Fibroblast of skin of right biceps (primary cell): ENCODE measurements around the gene TMED4.

Source experiments
- DNase-seq: peaks from one replicate; pipeline ENCODE4 v3.0.0-alpha.2; 2013

The TMED4 gene

GRCh38 chr7:44581879-44582603, at the start of gene TMED4:
Gene TMED4 (minus strand): TSS chr7:44582231. CDS start chr7:44582206, 25 bp downstream.
- DNase-seq, result peak; percentile 98

- DNase-seq, result no peak
These were observed 49.6 kb upstream of the TMED4 start for GRCh38 chr7:44631458-44632115.

- DNase-seq, result no peak
These were observed 48.9 kb upstream of the TMED4 start for GRCh38 chr7:44630792-44631457.

DNA sequence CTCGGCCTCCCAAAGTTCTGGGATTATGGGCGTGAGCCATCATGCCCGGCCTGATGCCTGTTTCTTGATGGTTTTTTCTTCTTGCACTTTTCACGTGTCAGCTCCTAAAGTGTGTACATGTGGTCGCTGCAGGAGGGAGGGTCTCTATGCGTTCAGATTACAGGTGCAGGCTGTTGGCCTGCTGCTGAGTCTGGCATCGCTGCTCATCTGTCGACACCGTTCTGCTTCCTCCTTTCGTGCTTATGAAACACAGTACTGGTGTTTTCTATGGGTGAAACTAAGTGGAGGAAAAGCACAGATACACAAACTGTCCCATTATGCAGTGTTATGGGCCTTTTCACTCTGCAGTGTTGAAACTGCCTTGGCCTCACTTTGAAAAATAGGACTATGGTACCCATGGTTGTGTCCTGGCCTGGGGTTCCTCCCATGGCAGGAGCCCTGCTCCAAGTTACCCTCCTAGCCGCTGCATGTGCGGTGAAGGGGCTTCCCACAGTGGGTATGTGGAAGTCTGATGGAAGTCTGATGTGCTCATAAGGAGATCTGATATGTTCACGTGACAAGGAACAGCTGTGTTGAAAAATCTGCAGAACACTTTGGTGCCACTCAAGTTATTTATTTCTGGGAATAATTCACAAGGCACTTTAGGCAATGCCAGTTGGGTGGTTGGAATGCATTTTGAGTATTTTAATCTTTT, 47.9 kb upstream of the TMED4 start:
- no peak for DNase-seq

GRCh38 chr7:44626620-44627019, 44.6 kb upstream of the TMED4 start:
- DNase-seq, result no peak

DNA sequence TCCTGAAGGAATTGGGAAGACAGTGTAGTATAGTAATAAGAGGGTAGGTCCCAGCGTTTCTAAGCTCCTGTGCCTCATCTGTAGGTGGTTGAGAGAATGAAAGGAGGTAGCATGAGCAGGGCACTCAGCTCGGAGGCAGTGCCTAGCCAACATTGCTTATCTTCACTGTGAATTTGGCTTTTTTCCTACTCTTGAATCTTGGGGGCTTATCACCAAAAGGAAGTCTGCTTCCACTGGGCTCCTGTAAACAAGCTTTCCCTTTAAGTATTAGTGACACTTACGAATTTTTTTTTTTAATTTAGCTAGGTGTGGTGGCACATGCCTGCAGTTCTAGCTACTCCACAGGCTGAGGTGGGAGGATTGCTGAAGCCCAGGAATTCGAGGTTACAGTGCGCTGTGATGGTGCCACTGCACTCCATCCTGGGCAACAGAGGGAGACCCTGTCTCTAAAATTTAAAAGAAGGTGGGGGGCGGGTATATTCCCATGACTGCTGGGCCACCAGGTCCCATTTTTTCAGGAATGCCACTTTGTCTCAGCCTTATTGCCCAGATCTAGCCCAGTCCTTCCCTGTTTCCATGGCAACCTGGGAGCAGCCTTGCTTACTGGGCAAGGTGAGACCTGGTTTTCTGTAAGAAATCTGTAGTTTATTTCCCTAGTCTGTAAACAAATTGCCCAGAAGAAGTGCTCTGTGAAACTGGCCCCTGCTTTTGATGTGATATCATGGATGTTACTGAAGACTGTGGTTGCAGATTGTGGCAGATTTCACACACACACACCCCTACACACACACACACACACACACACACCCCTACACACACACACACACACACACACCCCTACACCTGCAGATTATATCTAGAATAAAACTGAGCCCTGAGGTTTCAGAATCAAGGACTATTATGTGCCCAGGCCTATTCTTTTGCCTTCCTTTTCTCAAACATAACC, 43.8 kb upstream of the TMED4 start:
- DNase-seq, result no peak

DNA sequence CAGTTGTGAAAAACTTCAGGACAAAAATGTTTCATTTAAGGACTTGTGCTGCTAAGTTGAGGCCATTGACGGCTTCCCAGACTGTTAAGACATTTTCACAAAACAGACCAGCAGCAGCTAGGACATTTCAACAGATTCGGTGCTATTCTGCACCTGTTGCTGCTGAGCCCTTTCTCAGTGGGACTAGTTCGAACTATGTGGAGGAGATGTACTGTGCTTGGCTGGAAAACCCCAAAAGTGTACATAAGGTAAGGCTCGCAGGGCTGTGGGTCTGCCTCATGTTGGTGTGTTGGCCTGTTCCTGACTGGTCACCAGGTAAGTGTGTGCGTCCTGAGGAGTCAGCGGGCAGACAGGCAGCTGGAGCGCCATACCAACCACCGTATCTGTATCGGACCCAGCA, 42.3 kb upstream of the TMED4 start:
- DNase-seq, result no peak

DNA sequence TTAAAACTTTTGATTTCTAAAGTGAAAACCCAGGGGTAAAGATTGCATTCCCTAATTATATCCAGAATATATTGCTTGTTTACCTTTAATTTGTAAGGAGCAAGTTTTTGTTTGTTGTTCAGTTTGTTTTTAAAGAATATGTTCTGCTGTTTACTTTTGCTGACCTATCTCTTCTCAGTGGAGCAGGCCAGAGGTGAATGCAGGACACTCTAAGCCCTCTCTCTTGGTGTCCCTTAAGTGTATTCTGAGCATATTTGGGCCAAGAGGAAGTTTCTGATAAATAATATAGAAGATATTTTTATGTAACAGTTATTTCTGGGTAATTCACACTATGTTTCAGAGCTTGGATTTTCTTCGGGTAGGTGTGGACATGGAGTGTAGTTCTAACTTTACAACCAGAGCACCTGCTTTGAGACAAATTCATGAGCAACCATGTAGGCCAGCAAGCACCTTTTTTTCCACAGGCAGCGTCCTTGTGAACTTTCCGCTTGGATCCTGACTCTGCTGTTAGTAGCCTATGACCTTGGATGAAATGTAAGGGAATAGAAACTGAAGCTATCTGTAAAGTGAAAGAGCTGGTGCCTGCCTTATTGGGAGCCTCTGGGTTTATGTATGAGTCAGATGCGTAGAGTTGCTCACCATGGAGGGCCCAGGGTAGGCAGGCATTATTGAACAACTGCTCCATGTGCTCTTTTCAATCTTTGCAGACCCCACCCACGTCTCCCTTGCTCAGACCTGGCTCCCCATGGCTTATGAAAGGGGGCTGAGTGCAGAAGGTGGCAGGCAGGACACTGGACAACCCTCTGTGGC, 40.5 kb upstream of the TMED4 start:
- no peak for DNase-seq

DNA sequence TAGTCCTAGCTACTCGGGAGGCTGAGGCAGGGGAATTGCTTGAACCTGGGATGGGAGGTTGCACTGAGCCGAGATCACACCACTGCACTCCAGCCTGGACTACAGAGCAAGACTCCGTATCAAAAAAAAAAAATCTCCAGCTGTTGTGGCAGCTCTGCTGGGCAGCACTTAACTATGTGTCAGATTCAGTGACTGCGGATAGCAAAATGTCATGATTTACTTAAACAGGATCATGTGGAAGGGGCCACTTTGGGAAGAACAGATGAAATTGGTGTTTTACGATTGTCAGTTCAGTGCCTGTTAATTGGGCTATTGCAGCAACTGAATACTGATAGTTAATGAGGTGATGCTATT, 39.7 kb upstream of the TMED4 start:
- no peak for DNase-seq

GRCh38 chr7:44621034-44621749, 39.2 kb upstream of the TMED4 start:
- peak; percentile 18 for DNase-seq

- no peak for DNase-seq
These were observed 36.7 kb upstream of the TMED4 start for GRCh38 chr7:44618753-44619152.

GRCh38 chr7:44618045-44618444, 36.0 kb upstream of the TMED4 start:
- DNase-seq, result no peak

GRCh38 chr7:44617225-44617890, 35.3 kb upstream of the TMED4 start:
- DNase-seq, result peak; percentile 67

- no peak for DNase-seq
These were observed 34.5 kb upstream of the TMED4 start for GRCh38 chr7:44616545-44616944.

- no peak for DNase-seq
These were observed 33.8 kb upstream of the TMED4 start for GRCh38 chr7:44615793-44616192.

DNA sequence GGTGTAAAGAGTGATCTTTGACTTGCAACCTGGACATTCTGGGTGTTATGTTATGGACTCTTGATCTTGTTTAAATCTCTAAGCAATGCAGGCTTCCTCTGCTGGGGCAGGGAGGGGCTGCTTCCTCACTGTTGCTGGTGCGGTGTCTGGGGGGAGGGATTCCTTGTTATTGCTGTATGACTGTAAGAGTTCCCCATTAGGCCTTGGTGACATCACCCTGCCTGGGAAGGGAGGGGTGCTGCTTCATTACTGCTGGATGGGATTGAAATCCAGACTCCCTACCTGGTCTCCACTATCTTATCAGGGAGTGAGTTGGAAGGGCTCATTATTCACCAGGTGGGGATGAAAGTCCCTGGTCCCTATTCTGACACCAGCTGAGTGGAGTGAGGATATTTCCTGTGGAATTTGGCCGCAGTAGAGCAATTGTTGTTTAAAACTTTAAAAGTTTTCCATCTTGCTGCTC, 33.1 kb upstream of the TMED4 start:
- peak; percentile 58 for DNase-seq

DNA sequence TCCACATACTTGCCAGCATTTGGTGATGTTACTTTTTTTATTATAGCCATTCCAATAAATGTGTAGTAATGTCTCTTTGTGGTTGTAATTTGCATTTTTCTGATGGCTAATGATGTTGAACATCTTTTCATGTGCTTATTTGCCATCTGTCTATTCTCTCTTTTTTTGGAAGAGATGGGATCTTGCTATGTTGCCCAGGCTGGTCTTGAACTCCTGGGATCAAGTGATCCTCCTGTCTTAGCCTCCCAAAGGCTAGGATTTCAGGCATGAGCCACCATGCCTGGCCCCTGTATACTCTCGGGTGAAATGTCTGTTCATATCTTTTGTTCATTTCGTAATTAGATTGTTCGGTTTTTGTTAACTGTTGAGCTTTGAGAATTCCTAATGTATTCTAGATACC, 27.8 kb upstream of the TMED4 start:
- DNase-seq, result no peak

GRCh38 chr7:44608916-44609648, 27.1 kb upstream of the TMED4 start:
- DNase-seq, result peak; percentile 89
